Measurements from ENCODE around the gene MPST.

- TF ChIP-seq CTCF (IDR thresholded peaks at IDR 0.05; ENCODE audit: low read depth, low read length) (no peak), EZH2phosphoT487 (IDR thresholded peaks at IDR 0.05; ENCODE audit: low read depth) (no peak)
These were observed 47.9 kb downstream of the MPST start for GRCh38 chr22:37067428-37067827.

Measured in OCI-LY3 (cell line).